ENCODE measurements around the gene COMMD4.

GRCh38 chr15:75360391-75360790 is 24.5 kb downstream of the COMMD4 start:
- no peak for TF ChIP-seq CTCF (IDR thresholded peaks at IDR 0.05; ENCODE audit: extremely low read depth in 1 of 2, insufficient read depth in 1 of 2, low read depth in 1 of 2, low read length in 2 of 2)
- no peak for TF ChIP-seq JUN (IDR thresholded peaks at IDR 0.05; ENCODE audit: borderline replicate concordance, insufficient read depth, insufficient read length, low read depth)
- TF ChIP-seq POLR2A (IDR thresholded peaks at IDR 0.05; ENCODE audit: low read depth, low read length) = no peak
- no peak for TF ChIP-seq EZH2 (IDR thresholded peaks at IDR 0.05; ENCODE audit: borderline replicate concordance, low read depth, low read length, severe bottlenecking)
- TF ChIP-seq POLR2AphosphoS5 (IDR thresholded peaks at IDR 0.05; ENCODE audit: insufficient read depth, low read depth, low read length) = no peak

Measured in endothelial cell of umbilical vein (primary cell).